T-helper 1 cell treated with Interleukin-12 subunit alpha and Interleukin-12 subunit beta and Interleukin-4 antibody, amounts not matched to agents 30 μg/mL and 1 μg/mL, for 36 hours (primary cell): Measurements from ENCODE around the gene MIF.
"Not testable (repeated sequence)": the region's sequence is repeated elsewhere in the genome, so short reads cannot be mapped to it uniquely, and the experiment has no call there.

Experiments
- H3K27ac Mint-ChIP-seq: one replicate; pipeline ENCODE4 v1.8.0; 2021; ENCODE audit warnings: mild to moderate bottlenecking, mixed read lengths
- H3K27me3 Mint-ChIP-seq: one replicate; pipeline ENCODE4 v1.8.0; 2021; ENCODE audit warnings: low read depth, mixed read lengths
- H3K36me3 Mint-ChIP-seq: one replicate; pipeline ENCODE4 v1.8.0; 2021; ENCODE audit warnings: low read depth, mixed read lengths
- H3K4me1 Mint-ChIP-seq: one replicate; pipeline ENCODE4 v1.8.0; 2021; ENCODE audit warnings: low read depth, mixed read lengths
- H3K4me3 Mint-ChIP-seq: one replicate; pipeline ENCODE4 v1.8.0; 2021; ENCODE audit warnings: mild to moderate bottlenecking, moderate library complexity, mixed read lengths
- H3K9me3 Mint-ChIP-seq: one replicate; pipeline ENCODE4 v1.8.0; 2021; ENCODE audit warnings: mixed read lengths

The MIF gene

GRCh38 chr22:23903328-23903971, 9.3 kb downstream of the MIF start:
- no peak overlapping the region for H3K27ac Mint-ChIP-seq
- H3K36me3 Mint-ChIP-seq, result peaks cover 16% of the 10 kb centered on the region
- H3K27me3 Mint-ChIP-seq, result peaks cover 14% of the 10 kb centered on the region
- peaks cover 13% of the 10 kb centered on the region for H3K4me1 Mint-ChIP-seq
- peaks cover 10% of the 10 kb centered on the region for H3K9me3 Mint-ChIP-seq
- H3K4me3 Mint-ChIP-seq, result no peak overlapping the region

- peaks cover 5% of the 10 kb centered on the region for H3K36me3 Mint-ChIP-seq
- H3K4me3 Mint-ChIP-seq, result no peak overlapping the region
- H3K9me3 Mint-ChIP-seq, result peaks cover 7% of the 10 kb centered on the region
- no peak overlapping the region for H3K27ac Mint-ChIP-seq
- H3K27me3 Mint-ChIP-seq, result peaks cover 11% of the 10 kb centered on the region
- H3K4me1 Mint-ChIP-seq, result peaks cover 13% of the 10 kb centered on the region
Observed at GRCh38 chr22:23904573-23905254, 10.5 kb downstream of the MIF start.

- Mint-ChIP-seq H3K4me3 (no peak overlapping the region), H3K4me1 (peaks cover 16% of the 10 kb centered on the region), H3K27ac (no peak overlapping the region), H3K36me3 (peaks cover 1% of the 10 kb centered on the region), H3K9me3 (no peaks in the 10 kb centered on the region), H3K27me3 (peaks cover 10% of the 10 kb centered on the region)
Observed at GRCh38 chr22:23906641-23907040, 12.5 kb downstream of the MIF start.

- Mint-ChIP-seq H3K4me1 (peaks cover 16% of the 10 kb centered on the region), H3K27me3 (peaks cover 10% of the 10 kb centered on the region)
- H3K27ac Mint-ChIP-seq, H3K9me3 Mint-ChIP-seq, H3K4me3 Mint-ChIP-seq, H3K36me3 Mint-ChIP-seq: not testable (repeated sequence)
Observed at GRCh38 chr22:23907423-23907822, 13.2 kb downstream of the MIF start.

GRCh38 chr22:23908587-23909205, 14.5 kb downstream of the MIF start:
- Mint-ChIP-seq H3K4me1 (peaks cover 25% of the 10 kb centered on the region), H3K9me3 (no peaks in the 10 kb centered on the region), H3K27ac (no peak overlapping the region), H3K4me3 (no peak overlapping the region), H3K36me3 (peaks cover 1% of the 10 kb centered on the region), H3K27me3 (peaks cover 10% of the 10 kb centered on the region)

- Mint-ChIP-seq H3K27ac (no peak overlapping the region), H3K4me1 (peaks cover 23% of the 10 kb centered on the region), H3K36me3 (peaks cover 1% of the 10 kb centered on the region), H3K27me3 (peaks cover 6% of the 10 kb centered on the region), H3K4me3 (no peak overlapping the region), H3K9me3 (no peaks in the 10 kb centered on the region)
Observed at GRCh38 chr22:23909296-23909898, 15.2 kb downstream of the MIF start.

GRCh38 chr22:23910496-23911190, 16.5 kb downstream of the MIF start:
- Mint-ChIP-seq H3K36me3 (no peaks in the 10 kb centered on the region), H3K9me3 (no peaks in the 10 kb centered on the region), H3K4me3 (no peak overlapping the region), H3K27ac (no peak overlapping the region), H3K27me3 (peaks cover 6% of the 10 kb centered on the region), H3K4me1 (peaks cover 24% of the 10 kb centered on the region)

GRCh38 chr22:23911318-23911980, 17.3 kb downstream of the MIF start:
- no peak overlapping the region for H3K27ac Mint-ChIP-seq
- H3K9me3 Mint-ChIP-seq, result no peaks in the 10 kb centered on the region
- H3K4me1 Mint-ChIP-seq, result peaks cover 22% of the 10 kb centered on the region
- H3K36me3 Mint-ChIP-seq, result no peaks in the 10 kb centered on the region
- peaks cover 6% of the 10 kb centered on the region for H3K27me3 Mint-ChIP-seq
- H3K4me3 Mint-ChIP-seq, result peak overlapping the region; percentile 9

GRCh38 chr22:23912293-23912903, 18.2 kb downstream of the MIF start:
- no peak overlapping the region for H3K27ac Mint-ChIP-seq
- H3K4me3 Mint-ChIP-seq, result peak overlapping the region; percentile 11
- H3K27me3 Mint-ChIP-seq, result peaks cover 4% of the 10 kb centered on the region

GRCh38 chr22:23913306-23913660, 19.1 kb downstream of the MIF start:
- Mint-ChIP-seq H3K27me3 (peaks cover 4% of the 10 kb centered on the region), H3K36me3 (no peaks in the 10 kb centered on the region), H3K4me1 (peaks cover 22% of the 10 kb centered on the region), H3K4me3 (peak overlapping the region; percentile 93), H3K27ac (peak overlapping the region; percentile 93), H3K9me3 (no peaks in the 10 kb centered on the region)

More at GRCh38 chr22:23912293-23912903, 18.2 kb downstream of the MIF start:
- Mint-ChIP-seq H3K36me3 (no peaks in the 10 kb centered on the region), H3K9me3 (no peaks in the 10 kb centered on the region), H3K4me1 (peaks cover 22% of the 10 kb centered on the region)

- H3K36me3 Mint-ChIP-seq, result no peaks in the 10 kb centered on the region
- peak overlapping the region; percentile 93 for H3K4me3 Mint-ChIP-seq
- peak overlapping the region; percentile 93 for H3K27ac Mint-ChIP-seq
- peaks cover 4% of the 10 kb centered on the region for H3K27me3 Mint-ChIP-seq
- H3K9me3 Mint-ChIP-seq, result no peaks in the 10 kb centered on the region
- peaks cover 22% of the 10 kb centered on the region for H3K4me1 Mint-ChIP-seq
Observed at GRCh38 chr22:23913661-23914353, 19.6 kb downstream of the MIF start.

- Mint-ChIP-seq H3K27me3 (peaks cover under 1% of the 10 kb centered on the region), H3K27ac (no peak overlapping the region), H3K4me1 (peaks cover 22% of the 10 kb centered on the region), H3K36me3 (no peaks in the 10 kb centered on the region), H3K9me3 (no peaks in the 10 kb centered on the region), H3K4me3 (no peak overlapping the region)
Observed at GRCh38 chr22:23915290-23915689, 21.1 kb downstream of the MIF start.

- not testable (repeated sequence) for H3K27ac Mint-ChIP-seq, H3K4me1 Mint-ChIP-seq, H3K27me3 Mint-ChIP-seq, H3K4me3 Mint-ChIP-seq, H3K36me3 Mint-ChIP-seq
- H3K9me3 Mint-ChIP-seq, result peaks cover 11% of the 10 kb centered on the region
Observed at GRCh38 chr22:23920267-23920611, 26.1 kb downstream of the MIF start.
